Measurements from ENCODE around the gene DGAT2.

- TF ChIP-seq REST (IDR thresholded peaks at IDR 0.05; ENCODE audit: borderline replicate concordance): no peak
- TF ChIP-seq CTCF (IDR thresholded peaks at IDR 0.05; ENCODE audit: poor library complexity, severe bottlenecking): no peak
- TF ChIP-seq EZH2 (IDR thresholded peaks at IDR 0.05; ENCODE audit: borderline replicate concordance, insufficient read depth, low read length, poor library complexity, severe bottlenecking): no peak
- no peak for TF ChIP-seq POLR2AphosphoS5 (IDR thresholded peaks at IDR 0.05)
- no peak for TF ChIP-seq EP300 (conservative IDR thresholded peaks at IDR 0.05; ENCODE audit: poor library complexity, severe bottlenecking)
- TF ChIP-seq TAF1 (IDR thresholded peaks at IDR 0.05; ENCODE audit: low read depth): no peak
- TF ChIP-seq SMC3 (conservative IDR thresholded peaks at IDR 0.05; ENCODE audit: poor library complexity): no peak
- no peak for TF ChIP-seq RAD21 (conservative IDR thresholded peaks at IDR 0.05)
- TF ChIP-seq MXI1 (conservative IDR thresholded peaks at IDR 0.05; ENCODE audit: poor library complexity, severe bottlenecking): no peak
These were observed 25.4 kb downstream of the DGAT2 start for GRCh38 chr11:75793966-75794365.

Measured in neural cell (in vitro differentiated cells).